Smooth muscle cell (in vitro differentiated cells): Measurements from ENCODE around the gene ANO6. TPM values are rescaled to one million over a fixed set of nuclear protein-coding genes. Genes with fewer than 3 reads are reported as not detected.

Experiments used
- DNase-seq: peaks from one replicate; lab custom pipeline; 2025; ENCODE audit not compliant: unreplicated experiment; lab: John Stamatoyannopoulos, UW
- H2AFZ ChIP-seq: fragments of 200-600 bp; sonication (generic); 2 replicates; pipeline ENCODE4 v1.6.0; 2016; ENCODE audit warnings: antibody characterized with exemption, low read depth, mild to moderate bottlenecking
- H3F3A ChIP-seq: fragments of 200-600 bp; sonication (generic); 2 replicates; pipeline ENCODE4 v1.6.0; 2017; ENCODE audit warnings: antibody characterized with exemption, low read depth
- H3K27ac ChIP-seq: fragments of 200-600 bp; sonication (generic); 2 replicates; pipeline ENCODE4 v1.5.1; 2016; ENCODE audit warnings: low read depth, mild to moderate bottlenecking
- H3K27me3 ChIP-seq: fragments of 200-600 bp; sonication (generic); 2 replicates; pipeline ENCODE4 v1.6.1; 2016; ENCODE audit warnings: low read depth, mild to moderate bottlenecking
- H3K36me3 ChIP-seq: fragments of 200-600 bp; sonication (generic); 2 replicates; pipeline ENCODE4 v1.5.1; 2016; ENCODE audit warnings: low read depth
- H3K4me1 ChIP-seq: fragments of 200-600 bp; sonication (generic); 2 replicates; pipeline ENCODE4 v1.5.1; 2016; ENCODE audit warnings: low read depth
- H3K4me2 ChIP-seq: fragments of 200-600 bp; sonication (generic); 2 replicates; pipeline ENCODE4 v1.6.0; 2016; ENCODE audit warnings: mild to moderate bottlenecking
- H3K4me3 ChIP-seq: fragments of 200-600 bp; sonication (generic); 2 replicates; pipeline ENCODE4 v1.5.1; 2016; ENCODE audit warnings: mild to moderate bottlenecking
- H3K79me2 ChIP-seq: fragments of 200-600 bp; sonication (generic); 2 replicates; pipeline ENCODE4 v1.6.0; 2016; ENCODE audit warnings: low read depth, mild to moderate bottlenecking
- H3K9ac ChIP-seq: fragments of 200-600 bp; sonication (generic); 2 replicates; pipeline ENCODE4 v1.6.0; 2016; ENCODE audit warnings: low read depth
- H3K9me3 ChIP-seq: fragments of 200-600 bp; sonication (generic); replicated peaks from 2 replicates; pipeline ENCODE4 v1.5.1; 2016; ENCODE audit warnings: low read depth
- H4K20me1 ChIP-seq: fragments of 200-600 bp; sonication (generic); 2 replicates; pipeline ENCODE4 v1.6.0; 2016; ENCODE audit warnings: low read depth
- CTCF ChIP-seq: fragments of 200-600 bp; sonication (generic); IDR thresholded peaks from 2 replicates; pipeline ENCODE4 v1.5.1; 2017; ENCODE audit warnings: borderline replicate concordance, mild to moderate bottlenecking, antibody characterized with exemption; ENCODE audit not compliant: insufficient read depth, poor library complexity, severe bottlenecking
- WGBS: methylation state at CpG from one replicate; pipeline ENCODE4 v1.1.7; 2016; ENCODE audit warnings: low lambda C conversion rate; 5-methylcytosine and 5-hydroxymethylcytosine counted together
- polyA plus RNA-seq: library from polyadenylated mRNA; unstranded; fragments of >200 nt; fragmentation: Nextera tagmentation; extraction: Ambion mirVana; gene quantifications from 2 replicates; pipeline ENCODE4 v1.2.1, GENCODE V29; 2016
- total RNA-seq: library from RNA; depleted of rRNA; stranded (reverse); fragments of >200 nt; gene quantifications from 2 replicates; pipeline ENCODE4 v1.2.3, GENCODE V29; 2014

The ANO6 gene
- total and polyA plus RNA-seq, 2 experiments from 2014 or later = 44.8 to 106 TPM

GRCh38 chr12:45220969-45221368, 5.1 kb downstream of the ANO6 start:
- no peaks in the 10 kb centered on the region for H3K36me3 ChIP-seq
- peaks cover 67% of the 10 kb centered on the region for H4K20me1 ChIP-seq
- 95% methylated on average over 6 of the region's 6 CpGs for WGBS
- no peak for DNase-seq
- H3F3A ChIP-seq = peaks cover 7% of the 10 kb centered on the region
- H3K4me1 ChIP-seq = peaks cover 16% of the 10 kb centered on the region
- no peak overlapping the region for H3K4me3 ChIP-seq
- peaks cover 95% of the 10 kb centered on the region for H3K79me2 ChIP-seq
- no peak overlapping the region for H3K4me2 ChIP-seq
- TF ChIP-seq CTCF = no peak
- no peaks in the 10 kb centered on the region for H3K27me3 ChIP-seq
- H3K27ac ChIP-seq = no peak overlapping the region
- no peaks in the 10 kb centered on the region for H3K9me3 ChIP-seq
- H2AFZ ChIP-seq = no peak overlapping the region
- no peak overlapping the region for H3K9ac ChIP-seq

DNA sequence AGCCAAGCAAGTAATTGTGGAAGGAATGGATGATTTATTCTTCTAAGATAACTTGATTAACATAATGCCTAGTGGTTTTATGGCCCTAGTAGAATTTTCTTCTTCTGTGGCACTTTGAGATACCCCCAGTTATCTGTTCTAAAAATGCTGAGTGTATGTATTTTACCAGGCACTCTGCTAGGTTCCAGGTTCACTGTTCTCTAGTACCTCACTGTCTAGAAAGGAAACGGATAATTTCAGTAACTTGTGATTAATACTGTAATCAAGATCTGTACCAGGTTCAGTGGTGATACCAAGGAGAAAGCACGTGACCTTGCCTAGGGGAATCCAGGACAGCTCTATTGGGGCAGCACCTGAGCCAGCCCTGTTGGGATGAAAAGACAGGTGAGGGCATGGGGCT, 8.0 kb downstream of the ANO6 start:
- H3K4me2 ChIP-seq = no peak overlapping the region
- H3K4me3 ChIP-seq = no peak overlapping the region
- no peaks in the 10 kb centered on the region for H3K27me3 ChIP-seq

DNA sequence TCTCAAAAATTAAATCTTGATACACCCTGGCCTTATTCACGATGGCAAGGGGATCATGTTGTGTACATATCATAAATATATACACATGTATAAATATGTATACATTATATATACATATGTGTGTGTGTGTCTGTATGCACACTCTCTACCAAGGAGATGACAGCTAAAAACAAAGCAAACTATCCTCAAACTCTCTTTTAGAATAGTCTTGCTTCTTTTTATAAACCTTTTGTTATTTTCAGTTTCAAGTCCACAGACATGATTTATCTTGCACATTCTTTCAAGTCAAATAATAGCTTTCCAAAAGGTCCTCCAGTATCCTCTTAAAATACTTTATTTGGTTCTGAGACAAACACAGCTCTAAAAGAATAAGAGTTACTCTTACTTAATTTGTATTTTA, 8.4 kb downstream of the ANO6 start:
- no peak overlapping the region for H3K27ac ChIP-seq
- H3K9ac ChIP-seq = no peak overlapping the region
- no peaks in the 10 kb centered on the region for H3F3A ChIP-seq
- H3K79me2 ChIP-seq = peaks cover 100% of the 10 kb centered on the region
- H2AFZ ChIP-seq = no peak overlapping the region
- H3K36me3 ChIP-seq = no peaks in the 10 kb centered on the region
- DNase-seq = no peak
- peaks cover 3% of the 10 kb centered on the region for H3K4me1 ChIP-seq
- no peak for TF ChIP-seq CTCF
- H3K9me3 ChIP-seq = no peaks in the 10 kb centered on the region
- no peak overlapping the region for H3K4me3 ChIP-seq
- WGBS = 94% methylated on average over 1 of the region's 1 CpG
- H4K20me1 ChIP-seq = peaks cover 61% of the 10 kb centered on the region
- H3K4me2 ChIP-seq = no peak overlapping the region
- H3K27me3 ChIP-seq = no peaks in the 10 kb centered on the region

More for the DNA sequence above, 8.0 kb downstream of the ANO6 start:
- H3K27ac ChIP-seq = no peak overlapping the region
- no peak for DNase-seq
- H3K36me3 ChIP-seq = no peaks in the 10 kb centered on the region
- no peak overlapping the region for H3K9ac ChIP-seq
- 100% methylated on average over 2 of the region's 2 CpGs for WGBS
- H2AFZ ChIP-seq = no peak overlapping the region
- no peak for TF ChIP-seq CTCF
- H3K9me3 ChIP-seq = no peaks in the 10 kb centered on the region
- H4K20me1 ChIP-seq = peaks cover 65% of the 10 kb centered on the region
- H3K4me1 ChIP-seq = peaks cover 3% of the 10 kb centered on the region
- H3F3A ChIP-seq = no peaks in the 10 kb centered on the region
- H3K79me2 ChIP-seq = peaks cover 100% of the 10 kb centered on the region

DNA sequence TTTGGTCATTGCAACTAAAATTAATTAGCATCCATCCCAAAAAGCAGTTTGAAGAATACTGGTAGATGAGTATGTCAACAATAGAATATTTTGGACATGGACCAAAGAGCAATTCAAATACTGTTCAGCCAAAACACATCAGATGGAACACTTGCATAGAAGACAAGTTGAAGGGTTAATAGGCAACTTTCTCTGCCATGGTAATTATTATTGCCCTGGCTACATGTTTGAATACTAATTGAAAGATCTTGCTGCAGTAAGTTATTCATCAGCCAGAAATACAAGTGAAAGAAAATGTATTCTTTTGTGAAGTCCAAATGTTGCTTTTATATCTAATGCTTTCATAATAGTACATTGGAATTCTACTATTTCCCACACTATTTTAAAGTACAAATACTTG, 10.1 kb downstream of the ANO6 start:
- Histone ChIP-seq H3K36me3 (no peaks in the 10 kb centered on the region), H3K27me3 (no peaks in the 10 kb centered on the region), H3K4me2 (no peak overlapping the region), H4K20me1 (peaks cover 45% of the 10 kb centered on the region), H3K9me3 (no peaks in the 10 kb centered on the region), H3F3A (peaks cover 11% of the 10 kb centered on the region), H3K4me3 (no peak overlapping the region), H3K27ac (no peak overlapping the region), H3K4me1 (peaks cover 6% of the 10 kb centered on the region), H3K9ac (no peak overlapping the region), H2AFZ (no peak overlapping the region), H3K79me2 (peaks cover 93% of the 10 kb centered on the region)
- TF ChIP-seq CTCF = no peak
- DNase-seq = no peak
